Spleen (tissue), 7 donors: ENCODE results near the gene FAM216A.
"Not testable (repeated sequence)": the region's sequence is repeated elsewhere in the genome, so short reads cannot be mapped to it uniquely, and the experiment has no call there.

Source experiments
- CTCF ChIP-seq, 11 experiments: fragments of 200-600 bp in 7 of 11; fragments of 450-650 bp in 4 of 11; sonication (generic) in 4 of 11; IDR thresholded peaks in 8 of 11; conservative IDR thresholded peaks in 3 of 11; 1 replicate in 7 of 11; 2 replicates in 4 of 11; pipeline versions ENCODE4 v1.4.0 to v1.8.0; 2016 to 2021; ENCODE audit warnings: antibody characterized with exemption in 11 of 11, inconsistent platforms in 4 of 11, mild to moderate bottlenecking in 1 of 11
- POLR2A ChIP-seq, 3 donors: fragments of 450-650 bp; IDR thresholded peaks; one replicate each; pipeline ENCODE4 v1.5.1; 2017; ENCODE audit warnings: antibody characterized with exemption in 3 of 3, mild to moderate bottlenecking in 1 of 3
- POLR2AphosphoS5 ChIP-seq, 3 donors: sonication (generic); formaldehyde crosslinking; IDR thresholded peaks; one replicate each; pipeline ENCODE4 v1.5.1; 2017; ENCODE audit warnings: antibody characterized with exemption in 3 of 3
- donor health status: DM: no; HTN: no; CAD: no; lungs with moderate emphysema.
- donor health status: DM: no; HTN: no; CAD: no.
- donor health status: DM: no; HTN: no; CAD: no.

GRCh38 chr12:110520876-110521712 lies 52.4 kb downstream of the FAM216A start:
- TF ChIP-seq CTCF (IDR thresholded peaks at IDR 0.05 in 8 of 11, conservative IDR thresholded peaks at IDR 0.05 in 3 of 11); POLR2A (IDR thresholded peaks at IDR 0.05); POLR2AphosphoS5 (IDR thresholded peaks at IDR 0.05): not testable (repeated sequence)
